ENCODE data around the gene BTBD2.

The BTBD2 gene

GRCh38 chr19:2047076-2047448, 31.5 kb upstream of the BTBD2 start:
- TF ChIP-seq SIN3A (IDR thresholded peaks at IDR 0.05; ENCODE audit: borderline replicate concordance, insufficient read depth, low read length) (no peak), TAF1 (IDR thresholded peaks at IDR 0.05; ENCODE audit: borderline replicate concordance, insufficient read depth, low read length) (no peak), REST (IDR thresholded peaks at IDR 0.05; ENCODE audit: insufficient read depth in 1 of 2, low read depth in 2 of 2, low read length in 2 of 2) (no peak), FOXP2 (optimal IDR thresholded peaks at IDR 0.05; ENCODE audit: borderline replicate concordance, extremely low read depth, extremely low read length, insufficient read depth) (no peak)

- TF ChIP-seq REST (IDR thresholded peaks at IDR 0.05; ENCODE audit: insufficient read depth in 1 of 2, low read depth in 2 of 2, low read length in 2 of 2) (no peak), SIN3A (IDR thresholded peaks at IDR 0.05; ENCODE audit: borderline replicate concordance, insufficient read depth, low read length) (no peak), POLR2AphosphoS5 (IDR thresholded peaks at IDR 0.05; ENCODE audit: low read depth, low read length) (no peak), FOXP2 (optimal IDR thresholded peaks at IDR 0.05; ENCODE audit: borderline replicate concordance, extremely low read depth, extremely low read length, insufficient read depth) (no peak), TAF1 (IDR thresholded peaks at IDR 0.05; ENCODE audit: borderline replicate concordance, insufficient read depth, low read length) (no peak)
These were observed 30.8 kb upstream of the BTBD2 start for GRCh38 chr19:2046046-2046907.

GRCh38 chr19:2045501-2046045, 30.1 kb upstream of the BTBD2 start:
- TF ChIP-seq POLR2AphosphoS5 (IDR thresholded peaks at IDR 0.05; ENCODE audit: low read depth, low read length): no peak
- TF ChIP-seq REST (IDR thresholded peaks at IDR 0.05; ENCODE audit: insufficient read depth in 1 of 2, low read depth in 2 of 2, low read length in 2 of 2): no peak
- TF ChIP-seq SIN3A (IDR thresholded peaks at IDR 0.05; ENCODE audit: borderline replicate concordance, insufficient read depth, low read length): no peak
- TF ChIP-seq FOXP2 (optimal IDR thresholded peaks at IDR 0.05; ENCODE audit: borderline replicate concordance, extremely low read depth, extremely low read length, insufficient read depth): no peak
- TF ChIP-seq TAF1 (IDR thresholded peaks at IDR 0.05; ENCODE audit: borderline replicate concordance, insufficient read depth, low read length): no peak

- TF ChIP-seq TAF1 (IDR thresholded peaks at IDR 0.05; ENCODE audit: borderline replicate concordance, insufficient read depth, low read length) (no peak), SIN3A (IDR thresholded peaks at IDR 0.05; ENCODE audit: borderline replicate concordance, insufficient read depth, low read length) (no peak), REST (IDR thresholded peaks at IDR 0.05; ENCODE audit: insufficient read depth in 1 of 2, low read depth in 2 of 2, low read length in 2 of 2) (no peak), FOXP2 (optimal IDR thresholded peaks at IDR 0.05; ENCODE audit: borderline replicate concordance, extremely low read depth, extremely low read length, insufficient read depth) (no peak), POLR2AphosphoS5 (IDR thresholded peaks at IDR 0.05; ENCODE audit: low read depth, low read length) (no peak)
These were observed 29.4 kb upstream of the BTBD2 start for GRCh38 chr19:2044709-2045500.

All from PFSK-1 (cell line).